Measurements from ENCODE around the gene SCN9A. TPM values are rescaled to one million over a fixed set of nuclear protein-coding genes. Genes with fewer than 3 reads are reported as not detected.
A peak's percentile ranks its signal among the peaks of the same experiment; 100 is the strongest.
"Not testable (repeated sequence)": the region's sequence is repeated elsewhere in the genome, so short reads cannot be mapped to it uniquely, and the experiment has no call there.

Gene SCN9A
- total RNA-seq, 1 donor from 2014 or later: 0.51 TPM

DNA sequence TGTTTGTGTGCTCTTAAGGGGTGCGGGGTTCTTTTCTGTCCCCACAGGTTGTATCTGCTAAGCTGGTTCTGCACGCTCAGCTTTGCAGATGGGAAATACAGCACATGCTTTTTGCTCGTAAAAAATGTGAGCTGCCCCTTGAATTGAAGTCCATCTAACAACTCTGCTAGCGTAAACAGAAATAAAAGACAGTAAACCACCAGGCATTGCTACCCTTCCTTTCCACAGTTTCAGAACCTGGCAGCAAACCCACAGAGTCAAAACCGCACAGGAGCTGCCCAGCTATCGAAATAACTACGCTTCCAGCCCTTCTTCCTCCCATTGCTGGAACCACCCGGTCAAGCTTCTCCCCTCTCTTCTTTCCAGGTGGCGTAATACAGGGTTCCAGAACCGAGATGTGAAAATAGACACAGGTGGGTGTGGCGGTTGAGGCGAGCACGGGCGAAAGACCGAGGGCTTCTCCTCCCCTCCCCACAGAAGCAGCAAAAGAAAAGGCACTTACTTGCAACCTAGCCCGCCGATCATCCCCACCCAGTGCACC lies 479 bp downstream of the SCN9A start:
- DNase-seq (ENCODE audit: low read depth in 2 of 2): no peak

DNA sequence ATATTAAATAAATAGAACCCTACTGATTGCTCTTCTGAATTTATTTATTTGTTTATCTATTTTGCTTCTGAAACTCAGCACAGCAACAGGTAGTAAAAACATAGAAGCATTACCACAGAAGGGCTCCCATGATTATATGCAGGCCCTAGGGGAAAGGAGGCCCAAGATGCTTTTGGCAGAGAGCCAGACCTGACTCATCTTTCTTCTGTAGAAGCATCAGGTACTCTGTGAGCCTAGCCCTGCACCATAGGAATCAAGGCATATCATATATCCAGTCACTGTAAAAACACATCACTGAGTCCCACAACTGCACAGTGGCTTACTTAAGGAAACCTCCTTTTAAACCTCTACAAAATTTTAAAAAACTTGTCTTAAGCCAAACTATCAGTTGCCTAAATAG lies 1.8 kb downstream of the SCN9A start:
- no peak for DNase-seq (ENCODE audit: low read depth in 2 of 2)

DNA sequence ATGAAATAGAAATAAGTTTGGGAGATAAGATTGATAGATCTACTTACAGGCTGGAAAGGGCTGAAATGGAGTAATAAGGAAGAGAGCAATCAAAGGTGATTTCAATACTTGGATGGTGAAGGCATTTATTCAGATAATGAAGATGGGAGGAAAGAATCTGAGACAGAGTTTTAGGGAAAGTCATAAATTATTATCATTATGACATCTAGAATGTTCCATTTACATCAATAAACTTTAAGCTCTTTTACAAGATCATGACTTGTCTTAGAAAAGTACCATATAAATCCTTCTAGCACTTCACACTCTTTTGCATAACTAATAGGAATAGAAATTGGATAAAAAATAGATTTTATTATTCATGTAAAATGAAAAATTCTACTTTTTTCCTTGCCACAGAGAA lies 2.2 kb downstream of the SCN9A start:
- DNase-seq (ENCODE audit: low read depth in 2 of 2): no peak

DNA sequence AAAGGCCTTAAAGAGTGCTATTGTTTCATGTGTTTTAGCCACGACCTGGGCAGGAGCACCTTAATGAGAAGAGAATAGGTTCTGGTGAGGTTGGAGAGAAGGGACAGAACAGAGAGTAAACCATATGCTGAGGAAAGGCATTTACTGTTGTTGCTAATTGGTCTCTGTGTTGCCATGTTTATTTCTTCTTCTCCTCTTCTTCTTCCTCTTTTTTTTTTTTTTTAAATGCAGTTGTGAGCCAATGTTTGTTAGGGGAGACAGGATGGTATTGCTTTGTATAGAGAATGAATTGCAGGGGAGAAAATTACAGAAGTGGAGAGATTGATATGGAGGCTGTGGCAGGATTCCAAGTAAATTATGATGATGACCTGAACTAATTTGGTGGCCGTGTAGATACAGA lies 2.6 kb downstream of the SCN9A start:
- DNase-seq (ENCODE audit: low read depth in 2 of 2): no peak

- DNase-seq (ENCODE audit: low read depth in 2 of 2): no peak
Observed at GRCh38 chr2:166372046-166372445, 3.7 kb downstream of the SCN9A start.

- DNase-seq (ENCODE audit: low read depth in 2 of 2): no peak
Observed at GRCh38 chr2:166365803-166366420, 9.8 kb downstream of the SCN9A start.

GRCh38 chr2:166365239-166365638 lies 10.5 kb downstream of the SCN9A start:
- no peak for DNase-seq (ENCODE audit: low read depth in 2 of 2)

DNA sequence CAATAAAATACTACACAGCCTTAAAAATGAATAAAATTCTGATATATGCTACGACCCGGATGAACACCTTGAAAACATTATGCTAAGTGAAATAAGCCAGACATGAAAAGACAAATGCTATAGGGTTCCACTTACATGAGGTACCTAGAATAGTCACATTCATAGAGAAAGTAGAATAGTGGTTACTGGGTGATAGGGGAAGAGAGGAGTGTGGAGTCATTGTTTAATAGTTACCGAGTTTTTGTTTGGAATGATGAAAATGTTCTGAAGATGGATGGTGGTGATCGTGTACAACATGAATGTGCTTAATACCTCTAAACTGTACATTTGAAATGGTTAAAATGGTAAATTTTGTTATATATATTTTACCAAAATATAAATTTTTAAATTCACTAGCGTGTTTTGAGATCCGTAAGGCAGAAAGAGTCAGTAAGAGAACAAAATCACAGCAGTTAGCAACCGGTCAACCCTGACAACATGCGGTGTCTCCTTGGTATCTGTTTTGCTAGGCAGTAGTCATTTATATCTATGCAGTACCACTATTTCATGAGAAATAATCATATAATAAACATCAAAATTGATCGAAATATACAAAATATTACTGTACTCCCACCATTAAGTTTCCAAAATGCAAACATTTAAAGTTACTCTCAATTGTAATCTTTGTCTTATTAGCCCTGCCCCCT lies 11.1 kb downstream of the SCN9A start:
- no peak for DNase-seq (ENCODE audit: low read depth in 2 of 2)

DNA sequence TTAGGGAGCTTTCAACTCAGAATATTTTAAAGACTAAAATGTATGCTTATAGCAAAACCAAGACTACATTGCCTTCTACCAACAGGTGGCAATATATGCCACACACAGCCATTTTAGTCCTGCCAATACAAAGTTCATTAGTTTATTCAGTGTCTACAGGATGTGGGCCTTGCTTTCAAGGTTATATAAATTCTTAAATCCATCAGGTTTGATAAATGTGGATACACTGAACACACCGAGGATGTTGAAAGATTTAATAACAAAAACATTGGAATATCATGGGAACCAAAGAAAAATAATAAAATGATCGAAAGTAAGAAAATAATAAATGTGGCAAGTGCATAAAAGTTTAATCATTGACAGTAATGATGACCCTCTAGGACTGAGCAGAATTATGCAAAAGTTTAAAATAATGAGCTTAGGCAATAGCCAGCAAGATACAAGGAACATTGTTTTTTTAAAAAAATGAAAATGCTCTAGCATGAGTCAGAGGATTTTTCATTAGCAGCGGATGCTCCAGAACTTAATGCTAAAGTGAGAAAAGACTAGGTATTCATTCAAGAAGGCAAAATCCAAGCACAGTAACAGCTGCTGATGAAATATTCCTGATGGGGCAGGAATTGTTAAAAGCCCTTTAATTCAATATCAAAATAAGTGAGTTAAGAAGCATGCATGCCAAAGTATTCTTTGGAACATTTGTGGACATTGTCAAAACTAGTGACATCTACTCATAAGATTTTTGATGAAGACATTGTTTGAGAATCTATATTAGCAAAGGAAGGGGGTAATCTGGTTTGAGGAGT lies 14.2 kb downstream of the SCN9A start:
- DNase-seq (ENCODE audit: low read depth in 2 of 2): peak; percentile 14 to 55

DNA sequence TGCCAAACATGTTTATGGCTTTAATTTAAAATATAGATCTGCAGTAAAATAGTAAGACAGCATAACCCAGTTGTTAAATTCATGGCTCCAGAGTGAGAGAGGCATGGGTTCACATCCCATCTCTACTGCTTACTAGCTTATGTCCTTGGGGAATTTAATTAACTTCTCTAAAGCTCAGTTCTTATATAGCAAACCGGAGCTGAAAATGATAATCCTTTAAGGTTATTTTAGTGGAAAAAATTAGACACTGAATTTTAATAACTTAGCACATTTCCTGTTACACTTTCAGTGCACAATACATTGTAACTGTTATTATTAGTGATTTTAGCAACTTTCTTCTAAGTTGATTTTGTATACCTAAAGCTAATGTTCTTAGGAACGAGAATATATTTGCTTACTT lies 14.8 kb downstream of the SCN9A start:
- DNase-seq (ENCODE audit: low read depth in 2 of 2): no peak

GRCh38 chr2:166360426-166360825 lies 15.3 kb downstream of the SCN9A start:
- no peak for DNase-seq (ENCODE audit: low read depth in 2 of 2)

GRCh38 chr2:166357950-166358321 lies 17.8 kb downstream of the SCN9A start:
- not testable (repeated sequence) for DNase-seq (ENCODE audit: low read depth in 2 of 2)

DNA sequence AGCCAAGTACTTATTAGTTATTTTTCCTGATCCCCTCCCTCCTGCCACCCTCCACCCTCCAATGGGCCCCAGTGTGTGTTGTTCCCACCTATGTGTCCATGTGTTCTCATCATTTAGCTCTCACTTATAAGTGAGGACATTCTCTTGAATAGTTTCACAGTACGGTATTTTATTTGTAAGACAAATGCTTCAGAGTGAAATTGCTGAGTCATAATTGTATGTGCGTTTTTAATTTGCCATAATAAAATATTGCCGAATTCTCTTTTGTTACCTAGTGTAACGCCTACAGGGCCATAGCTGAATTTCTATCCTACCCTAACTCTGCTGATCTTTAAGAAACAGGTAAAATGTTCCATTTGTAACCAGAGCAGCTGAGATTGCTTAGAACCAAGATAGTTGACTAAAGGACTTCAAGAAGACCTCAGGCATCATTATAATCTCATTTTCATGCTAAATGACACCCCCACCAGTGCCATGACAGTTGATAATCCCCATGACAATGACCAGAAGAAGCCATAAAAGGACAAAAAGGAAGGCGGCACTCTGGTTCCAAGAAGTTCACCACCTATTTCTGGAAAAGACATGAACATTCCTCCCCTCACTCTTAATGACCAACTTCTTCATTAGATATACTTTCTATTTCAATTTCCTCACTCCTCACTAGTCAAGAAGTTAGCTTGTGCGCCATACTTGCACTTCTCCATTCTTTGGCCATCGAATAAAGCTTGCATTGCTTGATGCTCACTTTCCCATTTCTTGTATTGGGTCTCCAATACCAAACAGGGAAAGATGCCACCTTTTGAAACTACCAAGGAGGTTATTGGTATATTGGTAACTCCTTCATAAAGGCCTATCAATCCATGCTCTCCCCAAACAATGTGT lies 18.4 kb downstream of the SCN9A start:
- no peak for DNase-seq (ENCODE audit: low read depth in 2 of 2)

DNA sequence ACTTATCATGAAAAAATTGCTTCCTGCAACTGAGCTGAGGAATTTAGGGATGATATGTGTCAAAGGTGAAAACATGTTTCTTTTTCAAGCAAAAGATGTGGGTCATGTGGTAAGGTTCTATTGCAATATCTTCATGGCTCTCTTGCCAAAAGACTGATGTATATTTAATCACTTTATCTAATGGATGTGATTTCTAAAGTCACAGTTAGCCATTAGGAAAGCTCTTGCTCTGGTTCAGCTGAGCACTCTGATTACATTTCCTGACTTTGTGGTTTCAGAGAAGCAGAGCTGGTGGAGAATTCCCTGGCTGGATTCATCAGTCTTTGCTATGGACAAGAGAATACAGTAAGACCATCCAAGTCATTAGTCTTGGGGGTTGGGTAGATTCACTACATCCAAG lies 24.4 kb downstream of the SCN9A start:
- DNase-seq (ENCODE audit: low read depth in 2 of 2): no peak

DNA sequence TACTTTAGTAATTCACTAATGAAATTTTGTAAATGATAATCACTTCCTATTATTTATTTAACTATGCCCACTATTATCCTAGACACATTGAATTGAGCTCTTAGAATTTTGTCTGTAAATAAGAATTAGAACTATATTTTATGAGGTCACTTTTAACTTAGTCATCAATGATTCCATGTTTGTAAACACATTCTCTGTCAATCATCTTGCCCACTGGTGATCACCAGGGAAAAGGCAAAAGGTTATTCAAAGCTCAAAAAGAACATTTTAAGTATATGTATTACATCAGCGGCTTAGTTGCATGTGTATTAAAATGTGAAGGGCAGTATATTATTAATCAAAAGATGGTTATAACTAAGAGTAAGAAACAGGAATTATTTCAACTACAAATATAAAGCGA lies 25.2 kb downstream of the SCN9A start:
- DNase-seq (ENCODE audit: low read depth in 2 of 2): no peak

DNA sequence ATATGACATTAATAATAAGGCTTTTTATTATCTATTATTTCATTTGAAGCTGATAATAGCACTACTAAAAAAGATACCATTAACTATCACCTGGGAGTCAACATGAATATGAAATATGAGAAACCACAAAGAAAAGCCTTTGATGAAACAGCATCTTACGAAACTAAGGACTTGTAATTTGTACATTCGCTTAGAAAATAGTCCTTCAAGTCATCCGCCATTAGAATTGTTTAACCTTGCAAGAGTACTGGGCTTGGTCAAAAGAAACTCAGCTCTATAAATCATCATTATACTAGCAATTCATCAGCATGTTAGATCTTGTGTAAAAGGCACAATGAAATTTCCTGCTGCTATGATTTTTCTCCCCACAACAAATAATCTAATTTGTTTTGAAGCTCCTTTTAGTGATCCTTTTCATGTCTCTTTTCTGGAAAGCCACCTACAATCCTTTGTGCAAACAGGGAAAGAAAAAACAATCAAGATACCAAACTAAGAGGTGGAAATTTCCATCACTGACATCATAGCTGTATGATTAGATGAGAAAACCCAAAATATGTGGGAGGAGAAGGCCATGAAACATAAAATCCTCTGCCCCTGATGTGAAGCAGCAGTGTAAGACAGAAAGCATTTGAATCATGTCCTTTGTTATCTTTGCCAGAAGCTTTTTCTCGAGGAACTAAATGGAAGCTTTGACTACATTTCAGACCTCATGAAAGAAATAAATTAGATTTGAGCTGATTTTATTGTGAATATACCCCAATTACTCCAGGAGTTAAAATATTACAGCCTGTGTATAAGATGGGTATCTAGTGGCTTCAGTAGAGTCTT lies 31.2 kb downstream of the SCN9A start:
- no peak for DNase-seq (ENCODE audit: low read depth in 2 of 2)

GRCh38 chr2:166343467-166343866 lies 32.3 kb downstream of the SCN9A start:
- no peak for DNase-seq (ENCODE audit: low read depth in 2 of 2)

DNA sequence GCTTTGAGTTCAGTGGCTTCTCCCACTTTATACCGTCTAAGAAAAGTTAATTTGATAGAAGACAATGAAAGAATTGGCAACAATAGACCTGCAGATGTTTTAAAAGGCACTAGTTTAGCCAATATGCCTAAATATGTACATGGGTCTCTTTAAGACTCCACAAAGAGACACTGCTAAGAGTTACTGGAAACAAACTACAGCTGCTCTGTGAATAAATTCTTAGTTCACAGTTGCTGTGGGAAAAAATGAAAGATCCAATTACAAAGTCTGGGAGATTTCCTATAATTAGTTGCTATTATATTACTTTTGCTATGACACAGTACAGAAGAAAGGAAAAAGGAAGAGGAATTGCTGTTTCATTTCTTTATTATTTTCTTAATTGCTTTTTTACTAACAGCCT lies 34.3 kb downstream of the SCN9A start:
- DNase-seq (ENCODE audit: low read depth in 2 of 2): no peak

DNA sequence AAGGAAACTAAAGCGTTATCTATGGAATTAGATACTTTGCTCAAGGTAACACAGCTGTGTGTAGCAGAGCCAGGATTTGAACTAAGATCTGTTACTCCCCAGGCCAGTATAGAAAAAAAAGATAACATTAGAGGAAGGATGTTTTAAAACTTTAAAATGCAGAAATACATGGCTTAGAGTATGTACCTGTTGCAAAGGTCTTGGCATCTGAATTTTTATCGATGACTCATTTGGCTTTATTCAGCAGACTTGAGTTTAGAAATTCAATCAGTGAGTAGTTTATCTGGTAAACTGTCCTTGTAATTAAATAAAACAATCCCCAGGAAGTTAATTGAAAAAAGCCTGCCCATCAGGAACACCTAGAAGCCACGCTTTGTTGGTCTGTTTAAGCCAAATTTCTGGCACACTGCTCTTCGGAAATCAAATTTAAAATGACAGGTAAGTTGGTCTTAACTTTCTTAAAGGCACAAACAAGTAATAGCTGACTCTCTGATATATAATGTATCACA lies 36.9 kb downstream of the SCN9A start:
- no peak for DNase-seq (ENCODE audit: low read depth in 2 of 2)

DNA sequence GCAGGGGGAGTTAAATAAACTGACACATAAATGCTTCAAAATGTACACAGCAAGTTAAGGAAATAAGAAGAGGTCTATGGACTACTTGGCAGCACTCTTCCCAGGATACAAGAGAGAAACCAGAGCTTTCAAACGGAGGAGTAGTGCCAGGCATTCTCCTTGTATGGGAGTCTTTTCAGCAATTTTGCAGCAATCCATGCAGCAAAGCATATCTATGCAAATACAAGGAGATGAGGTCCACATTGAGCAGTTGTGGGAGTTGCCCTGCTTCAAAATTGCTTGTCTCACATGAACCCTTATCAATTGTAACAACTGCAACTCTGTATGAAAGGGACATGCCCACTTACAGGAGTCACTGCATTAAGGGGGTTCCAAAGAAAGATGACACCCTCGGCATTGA lies 37.8 kb downstream of the SCN9A start:
- no peak for DNase-seq (ENCODE audit: low read depth in 2 of 2)

Measured in dermis microvascular lymphatic vessel endothelial cell (primary cell).